Activated CD4-positive, alpha-beta T cell treated with anti-CD3 and anti-CD28 coated beads, Interleukin-2, Interleukin-4, amounts not matched to agents 100 ng/mL and 50 ng/mL, durations not matched to agents 16 hours and 8 hours (primary cell): ENCODE data around the gene POLR1E.
"Not testable (repeated sequence)": the region's sequence is repeated elsewhere in the genome, so short reads cannot be mapped to it uniquely, and the experiment has no call there.

Experiments
- DNase-seq: peaks from one replicate; pipeline ENCODE4 v3.0.0-alpha.2; 2020; ENCODE audit warnings: low spot score

POLR1E gene

DNA sequence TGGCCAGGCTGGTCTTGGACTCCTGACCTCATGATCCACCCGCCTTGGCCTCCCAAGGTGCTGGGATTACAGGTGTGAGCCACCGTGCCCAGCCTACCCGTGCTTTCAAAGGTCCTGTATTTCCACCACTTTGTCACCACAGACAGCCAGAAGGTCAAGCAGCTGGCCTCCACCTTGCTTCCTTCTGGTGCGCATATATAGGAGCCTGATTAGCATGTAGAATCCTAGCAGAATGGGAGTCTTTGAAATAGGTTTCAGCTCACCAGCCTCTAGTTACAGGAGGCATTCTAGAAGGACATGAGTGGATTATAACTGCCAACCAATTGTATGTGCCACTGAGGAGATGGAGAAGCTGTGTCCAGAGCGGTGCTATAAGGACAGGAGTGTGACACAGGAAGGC lies 18.9 kb downstream of the POLR1E start:
- DNase-seq = no peak

GRCh38 chr9:37507566-37508134 lies 21.9 kb downstream of the POLR1E start:
- DNase-seq = no peak

DNA sequence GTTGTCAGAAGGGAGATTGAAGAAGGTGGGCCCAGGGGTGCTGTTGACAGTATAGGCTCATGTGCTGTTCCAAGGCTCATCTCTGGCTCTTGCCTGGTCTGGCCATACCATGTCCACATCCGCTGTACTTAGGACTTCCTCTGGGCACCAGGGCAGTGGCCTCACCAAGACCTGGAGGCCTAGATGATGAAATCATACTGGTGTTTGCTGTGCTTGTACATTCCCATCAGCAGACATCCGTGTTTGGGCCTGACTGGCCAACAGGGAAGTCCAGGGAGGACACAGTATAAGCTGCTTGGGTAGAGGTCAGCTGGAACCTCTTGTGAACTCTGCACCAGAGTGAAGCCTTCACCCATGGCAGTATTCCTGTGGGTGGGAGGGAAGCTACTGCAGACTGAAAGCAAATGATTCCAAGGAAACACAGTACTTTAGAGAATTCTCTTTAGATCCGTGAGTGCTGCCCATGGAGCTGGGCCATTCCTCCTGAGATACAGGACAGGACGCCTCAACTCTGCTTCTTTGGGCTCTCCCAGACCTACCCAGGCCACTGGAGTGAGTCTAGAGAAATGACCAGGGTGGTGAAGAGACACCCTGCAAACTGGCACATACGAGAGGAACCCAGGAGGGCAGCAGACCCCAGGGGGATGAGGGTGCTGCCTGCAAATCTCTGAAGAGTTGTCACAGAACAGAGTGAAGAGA lies 22.5 kb downstream of the POLR1E start:
- no peak for DNase-seq

DNA sequence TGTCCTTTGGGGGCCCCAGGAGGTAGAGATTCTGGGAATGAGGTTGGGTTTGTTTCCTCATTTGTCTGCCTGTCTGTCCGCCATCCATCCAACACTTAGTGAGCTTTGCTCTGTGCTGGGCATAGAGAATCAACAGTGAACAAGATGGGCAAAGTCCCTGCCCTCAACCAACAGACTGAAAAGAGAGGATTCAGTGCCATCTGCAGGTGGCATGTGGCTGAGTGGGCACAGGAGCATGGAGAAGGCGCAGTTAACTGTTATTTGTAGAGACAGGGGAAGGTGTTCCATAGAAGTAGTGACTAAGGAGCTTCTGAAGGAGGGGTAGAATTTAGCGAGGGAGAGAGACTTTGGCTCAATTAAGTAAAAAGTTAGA lies 23.1 kb downstream of the POLR1E start:
- no peak for DNase-seq

GRCh38 chr9:37509536-37509935 lies 23.8 kb downstream of the POLR1E start:
- DNase-seq = no peak

- not testable (repeated sequence) for DNase-seq
Measured at GRCh38 chr9:37510053-37510452, 24.3 kb downstream of the POLR1E start.

GRCh38 chr9:37511016-37512010 lies 25.6 kb downstream of the POLR1E start:
- DNase-seq = no peak

- DNase-seq = no peak
Measured at GRCh38 chr9:37512437-37512836, 26.7 kb downstream of the POLR1E start.

DNA sequence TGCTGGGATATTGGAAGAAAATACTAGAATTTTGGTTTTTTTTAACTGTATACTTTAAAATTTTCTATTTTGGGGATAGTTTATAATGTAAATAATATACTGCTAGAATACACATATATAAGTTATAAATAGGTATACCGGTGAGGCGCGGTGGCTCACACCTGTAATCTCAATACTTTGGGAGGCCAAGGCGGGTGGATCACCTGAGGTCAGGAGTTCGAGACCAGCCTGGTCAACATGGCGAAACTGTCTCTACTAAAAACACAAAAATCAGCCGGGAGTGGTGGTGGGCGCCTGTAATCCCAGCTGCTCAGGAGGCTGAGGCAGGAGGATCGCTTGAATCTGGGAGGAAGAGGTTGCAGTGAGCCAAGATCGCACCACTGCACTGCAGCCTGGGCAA lies 28.7 kb downstream of the POLR1E start:
- not testable (repeated sequence) for DNase-seq

- no peak for DNase-seq
Measured at GRCh38 chr9:37514999-37515398, 29.3 kb downstream of the POLR1E start.

DNA sequence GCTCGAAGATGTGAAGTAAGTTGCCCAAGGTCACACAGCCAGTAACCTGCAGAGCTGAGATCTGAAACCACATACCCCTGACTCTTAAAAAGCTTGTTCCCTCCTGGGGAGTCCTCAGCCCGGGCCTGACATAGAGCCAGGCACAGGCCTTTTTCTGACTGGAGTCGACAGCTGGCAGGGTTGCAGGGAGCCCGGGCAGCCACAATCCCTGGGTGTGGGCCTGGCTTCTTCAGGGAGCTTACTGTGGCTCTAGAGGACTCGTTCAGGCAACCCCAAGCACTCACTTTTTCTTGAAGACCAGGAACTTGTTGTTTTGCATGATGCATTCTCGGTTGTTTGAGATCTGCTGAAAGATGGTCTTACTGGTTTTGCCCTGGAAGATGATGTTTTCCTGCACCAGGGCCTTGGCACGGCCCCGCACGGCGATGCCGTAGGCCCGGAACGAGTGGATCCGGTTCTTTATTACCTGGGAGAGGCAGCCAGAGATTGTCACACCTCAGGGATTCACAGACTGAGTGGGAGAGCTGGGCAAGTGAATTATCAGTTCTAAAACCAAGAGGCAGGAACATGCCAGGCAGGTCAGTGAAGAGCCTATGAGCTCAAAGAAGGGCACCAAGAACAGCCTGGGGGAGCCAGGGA lies 30.0 kb downstream of the POLR1E start:
- no peak for DNase-seq

DNA sequence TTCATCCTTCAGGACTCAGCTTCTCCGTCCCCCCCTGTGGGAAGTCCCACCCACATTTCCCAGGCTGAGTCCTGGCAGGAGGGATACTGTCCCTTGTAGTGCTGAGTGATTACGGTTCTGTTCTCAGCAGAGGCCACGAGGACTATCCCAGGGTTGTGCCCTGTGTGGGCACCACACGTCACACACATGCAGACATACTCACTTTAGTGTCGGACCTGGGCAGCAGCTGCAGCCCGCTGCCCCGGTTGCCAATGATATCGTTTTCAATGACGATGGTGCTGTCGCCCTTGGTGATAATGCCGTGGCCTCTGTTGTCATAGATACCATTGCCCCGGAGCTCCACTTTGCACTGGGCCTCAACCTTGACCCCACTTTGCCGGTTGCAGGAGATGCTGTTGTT lies 32.2 kb downstream of the POLR1E start:
- no peak for DNase-seq

GRCh38 chr9:37520641-37521040 lies 34.9 kb downstream of the POLR1E start:
- no peak for DNase-seq

DNA sequence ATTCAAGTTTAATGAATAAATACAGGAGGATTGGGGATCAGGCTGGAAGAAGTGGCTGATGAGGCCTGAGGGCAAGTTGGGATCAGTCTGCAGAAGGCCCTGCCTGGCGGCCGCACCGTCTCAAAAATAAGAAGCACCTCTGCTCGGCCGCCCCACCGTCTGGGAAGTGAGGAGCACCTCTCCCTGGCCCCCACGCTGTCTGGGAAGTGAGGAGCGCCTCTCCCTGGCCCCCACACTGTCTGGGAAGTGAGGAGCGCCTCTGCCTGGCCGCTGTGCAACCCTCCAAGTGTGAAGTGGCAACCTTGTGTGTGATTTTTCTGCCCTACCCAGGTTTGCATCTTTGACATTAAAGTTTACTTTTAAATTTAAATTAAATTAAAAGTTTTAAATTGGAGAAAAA lies 35.4 kb downstream of the POLR1E start:
- no peak for DNase-seq

- no peak for DNase-seq
Measured at GRCh38 chr9:37522971-37523370, 37.2 kb downstream of the POLR1E start.

DNA sequence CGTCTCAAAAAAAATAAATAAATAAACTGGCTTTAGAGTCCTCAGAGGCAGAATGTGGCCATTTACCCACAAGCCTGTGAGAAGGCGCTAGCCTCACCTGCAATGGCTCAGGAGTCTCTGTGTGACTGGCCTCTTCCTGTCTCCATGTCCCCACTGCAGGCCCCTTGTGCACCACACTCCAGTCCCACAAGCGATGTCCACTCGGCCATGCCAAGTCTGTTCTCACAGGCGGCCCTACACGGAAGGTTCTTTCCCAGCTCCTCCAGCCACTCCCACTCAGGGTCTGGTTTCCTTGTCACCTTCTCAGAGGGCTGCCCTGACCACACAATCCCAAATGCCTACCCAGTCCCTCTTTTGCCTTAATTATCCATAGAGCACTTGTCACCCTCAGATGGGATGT lies 38.2 kb downstream of the POLR1E start:
- DNase-seq = no peak

- DNase-seq = peak; percentile 72
Measured at GRCh38 chr9:37528652-37529471, 43.1 kb downstream of the POLR1E start.

GRCh38 chr9:37531699-37532098 lies 46.0 kb downstream of the POLR1E start:
- peak; percentile 50 for DNase-seq

- no peak for DNase-seq
Measured at GRCh38 chr9:37534412-37534811, 48.7 kb downstream of the POLR1E start.

DNA sequence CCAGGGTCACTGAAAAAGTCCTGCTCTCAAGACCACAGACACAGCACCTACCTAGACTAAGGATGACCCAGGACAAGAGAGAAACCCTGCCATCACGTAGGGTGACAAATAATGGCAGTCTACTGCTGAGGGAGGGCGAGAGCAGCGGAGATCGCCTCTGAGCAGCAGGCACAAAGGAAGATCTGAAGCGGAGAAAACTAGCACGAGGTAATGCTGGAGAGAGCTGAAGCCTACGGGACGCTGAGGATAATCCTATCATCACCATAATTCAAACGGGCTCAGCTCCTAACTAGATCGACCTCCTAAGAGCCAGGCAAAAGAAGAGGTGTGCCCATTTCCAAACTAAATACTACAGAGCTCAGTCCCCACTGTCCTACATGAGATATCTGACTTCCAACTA lies 49.2 kb downstream of the POLR1E start:
- DNase-seq = no peak

DNA sequence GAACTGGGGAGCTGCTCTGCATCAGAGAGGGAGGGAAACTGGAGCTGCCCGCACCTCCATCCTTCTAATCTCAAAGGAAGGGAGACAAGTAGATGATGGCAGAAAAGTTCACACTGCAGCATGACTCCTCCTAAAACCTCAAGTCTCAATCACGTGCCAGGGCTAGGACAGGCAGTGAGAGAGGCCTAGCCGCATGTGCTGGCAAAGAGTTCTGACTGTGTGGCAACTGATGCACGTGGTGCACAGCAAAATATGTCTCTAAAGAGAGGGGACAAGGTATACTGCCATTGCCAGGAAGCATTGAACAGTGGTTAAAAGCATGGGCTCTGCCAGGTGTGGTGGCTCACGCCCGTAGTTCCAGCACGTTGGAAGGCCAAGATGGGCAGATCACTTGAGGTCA lies 52.4 kb downstream of the POLR1E start:
- no peak for DNase-seq

GRCh38 chr9:37539634-37540033 lies 53.9 kb downstream of the POLR1E start:
- no peak for DNase-seq
